HL-60 (cell line): ENCODE results near the gene TTC28.
A peak's percentile ranks its signal among the peaks of the same experiment; 100 is the strongest.

Experiments used
- POLR2AphosphoS5 ChIP-seq: IDR thresholded peaks from 2 replicates; pipeline ENCODE4 v1.6.1; 2012; ENCODE audit warnings: low read depth
- TF ChIP-seq, protein P1 (sequence below): IDR thresholded peaks from one replicate; pipeline ENCODE4 v1.5.1; 2011; ENCODE audit warnings: low read length, control low read depth, inconsistent platforms; ENCODE audit not compliant: insufficient read depth
- TF ChIP-seq, protein P2 (sequence below): IDR thresholded peaks from 2 replicates; pipeline ENCODE4 v1.6.1; 2012; ENCODE audit warnings: low read depth; ENCODE audit not compliant: insufficient replicate concordance

DNA sequence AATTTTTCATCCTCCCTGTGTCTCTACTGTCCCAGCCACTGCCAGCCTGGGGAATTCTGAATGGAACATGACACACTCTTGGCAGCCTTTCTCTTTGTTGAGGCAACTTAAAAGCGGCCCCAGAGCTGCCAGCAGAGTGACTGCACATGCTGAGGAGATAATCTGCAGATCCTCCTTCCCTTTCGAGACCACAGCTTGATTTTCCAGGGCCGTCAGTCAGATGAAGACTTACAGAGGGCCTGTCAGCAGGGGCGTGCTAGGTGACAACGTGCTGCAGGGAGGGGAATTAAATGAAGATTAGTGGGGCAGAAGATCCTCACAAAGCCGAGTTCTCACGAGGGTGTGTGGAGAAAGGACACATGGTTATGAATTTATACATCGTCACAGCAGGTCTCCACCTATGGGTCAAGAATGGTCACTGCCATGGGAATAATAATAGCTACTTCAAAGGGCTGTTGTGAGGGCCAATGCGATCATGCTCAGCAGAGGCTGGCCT lies 567.0 kb downstream of the TTC28 start:
- TF ChIP-seq, protein P1, sequence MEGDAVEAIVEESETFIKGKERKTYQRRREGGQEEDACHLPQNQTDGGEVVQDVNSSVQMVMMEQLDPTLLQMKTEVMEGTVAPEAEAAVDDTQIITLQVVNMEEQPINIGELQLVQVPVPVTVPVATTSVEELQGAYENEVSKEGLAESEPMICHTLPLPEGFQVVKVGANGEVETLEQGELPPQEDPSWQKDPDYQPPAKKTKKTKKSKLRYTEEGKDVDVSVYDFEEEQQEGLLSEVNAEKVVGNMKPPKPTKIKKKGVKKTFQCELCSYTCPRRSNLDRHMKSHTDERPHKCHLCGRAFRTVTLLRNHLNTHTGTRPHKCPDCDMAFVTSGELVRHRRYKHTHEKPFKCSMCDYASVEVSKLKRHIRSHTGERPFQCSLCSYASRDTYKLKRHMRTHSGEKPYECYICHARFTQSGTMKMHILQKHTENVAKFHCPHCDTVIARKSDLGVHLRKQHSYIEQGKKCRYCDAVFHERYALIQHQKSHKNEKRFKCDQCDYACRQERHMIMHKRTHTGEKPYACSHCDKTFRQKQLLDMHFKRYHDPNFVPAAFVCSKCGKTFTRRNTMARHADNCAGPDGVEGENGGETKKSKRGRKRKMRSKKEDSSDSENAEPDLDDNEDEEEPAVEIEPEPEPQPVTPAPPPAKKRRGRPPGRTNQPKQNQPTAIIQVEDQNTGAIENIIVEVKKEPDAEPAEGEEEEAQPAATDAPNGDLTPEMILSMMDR, result peak; percentile 48
- TF ChIP-seq, protein P2, sequence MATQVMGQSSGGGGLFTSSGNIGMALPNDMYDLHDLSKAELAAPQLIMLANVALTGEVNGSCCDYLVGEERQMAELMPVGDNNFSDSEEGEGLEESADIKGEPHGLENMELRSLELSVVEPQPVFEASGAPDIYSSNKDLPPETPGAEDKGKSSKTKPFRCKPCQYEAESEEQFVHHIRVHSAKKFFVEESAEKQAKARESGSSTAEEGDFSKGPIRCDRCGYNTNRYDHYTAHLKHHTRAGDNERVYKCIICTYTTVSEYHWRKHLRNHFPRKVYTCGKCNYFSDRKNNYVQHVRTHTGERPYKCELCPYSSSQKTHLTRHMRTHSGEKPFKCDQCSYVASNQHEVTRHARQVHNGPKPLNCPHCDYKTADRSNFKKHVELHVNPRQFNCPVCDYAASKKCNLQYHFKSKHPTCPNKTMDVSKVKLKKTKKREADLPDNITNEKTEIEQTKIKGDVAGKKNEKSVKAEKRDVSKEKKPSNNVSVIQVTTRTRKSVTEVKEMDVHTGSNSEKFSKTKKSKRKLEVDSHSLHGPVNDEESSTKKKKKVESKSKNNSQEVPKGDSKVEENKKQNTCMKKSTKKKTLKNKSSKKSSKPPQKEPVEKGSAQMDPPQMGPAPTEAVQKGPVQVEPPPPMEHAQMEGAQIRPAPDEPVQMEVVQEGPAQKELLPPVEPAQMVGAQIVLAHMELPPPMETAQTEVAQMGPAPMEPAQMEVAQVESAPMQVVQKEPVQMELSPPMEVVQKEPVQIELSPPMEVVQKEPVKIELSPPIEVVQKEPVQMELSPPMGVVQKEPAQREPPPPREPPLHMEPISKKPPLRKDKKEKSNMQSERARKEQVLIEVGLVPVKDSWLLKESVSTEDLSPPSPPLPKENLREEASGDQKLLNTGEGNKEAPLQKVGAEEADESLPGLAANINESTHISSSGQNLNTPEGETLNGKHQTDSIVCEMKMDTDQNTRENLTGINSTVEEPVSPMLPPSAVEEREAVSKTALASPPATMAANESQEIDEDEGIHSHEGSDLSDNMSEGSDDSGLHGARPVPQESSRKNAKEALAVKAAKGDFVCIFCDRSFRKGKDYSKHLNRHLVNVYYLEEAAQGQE, result no peak
- no peak for TF ChIP-seq POLR2AphosphoS5
